Stimulated activated CD8-positive, alpha-beta memory T cell treated with anti-CD3 and anti-CD28 coated beads, Interleukin-15, amount 100 ng/mL, for 48 hours (primary cell): ENCODE data around the gene TRAPPC3L.
"Not testable (repeated sequence)": the region's sequence is repeated elsewhere in the genome, so short reads cannot be mapped to it uniquely, and the experiment has no call there.

ENCODE experiments used
- DNase-seq, 2 donors: peaks; one replicate each; pipeline ENCODE4 v3.0.0-alpha.2; 2020; ENCODE audit warnings: low read depth in 2 of 2

Gene TRAPPC3L

DNA sequence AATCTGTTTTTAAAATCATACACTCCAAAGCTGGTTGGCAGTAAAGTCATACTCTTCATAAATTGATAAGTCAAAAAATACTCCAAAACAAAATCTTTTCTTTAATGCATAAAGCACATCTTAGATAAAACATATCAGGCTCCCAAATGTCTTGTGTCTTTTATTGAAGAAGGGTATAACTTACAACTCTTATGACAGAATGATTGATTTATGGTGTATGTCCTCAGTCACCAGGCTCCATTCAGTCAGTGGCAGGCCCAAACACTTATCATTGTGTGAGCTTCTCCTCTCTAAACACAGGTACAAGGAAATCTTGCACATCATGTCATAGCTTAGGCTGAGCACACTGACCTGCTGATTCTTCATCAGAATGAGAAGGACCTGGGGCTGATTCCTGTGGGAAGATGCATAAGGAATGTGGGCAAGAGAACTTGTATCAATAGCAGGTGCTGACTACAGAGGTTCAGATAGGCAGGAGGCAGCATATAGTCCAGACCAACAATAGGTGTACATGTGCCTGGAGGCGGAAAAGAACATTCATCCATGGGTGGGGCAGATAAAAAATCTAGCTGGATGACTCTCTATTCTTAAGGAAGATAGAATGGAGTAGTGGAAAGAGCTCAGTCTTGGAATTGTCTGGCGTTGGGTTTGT lies 32.1 kb downstream of the TRAPPC3L start:
- DNase-seq = no peak

DNA sequence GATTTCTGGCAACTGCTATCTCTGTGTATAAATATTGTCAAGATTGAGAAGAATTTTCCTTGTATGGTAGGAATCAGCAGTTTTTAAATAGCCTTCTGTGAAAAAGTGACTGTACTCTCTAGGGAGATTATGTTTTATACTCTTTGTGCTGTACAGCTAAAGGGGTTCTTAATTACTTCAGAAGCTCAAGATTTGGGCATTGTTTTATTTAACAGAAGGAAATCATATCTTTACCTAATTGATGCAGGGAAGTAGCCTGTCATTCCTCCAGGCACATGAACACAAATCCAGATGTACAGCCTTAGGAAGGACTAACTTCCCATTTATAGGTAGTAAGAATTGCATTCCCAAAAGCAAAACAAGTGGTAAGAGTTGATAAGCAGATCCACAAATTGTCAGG lies 32.8 kb downstream of the TRAPPC3L start:
- DNase-seq = no peak

GRCh38 chr6:116512111-116512559 lies 33.3 kb downstream of the TRAPPC3L start:
- no peak for DNase-seq

DNA sequence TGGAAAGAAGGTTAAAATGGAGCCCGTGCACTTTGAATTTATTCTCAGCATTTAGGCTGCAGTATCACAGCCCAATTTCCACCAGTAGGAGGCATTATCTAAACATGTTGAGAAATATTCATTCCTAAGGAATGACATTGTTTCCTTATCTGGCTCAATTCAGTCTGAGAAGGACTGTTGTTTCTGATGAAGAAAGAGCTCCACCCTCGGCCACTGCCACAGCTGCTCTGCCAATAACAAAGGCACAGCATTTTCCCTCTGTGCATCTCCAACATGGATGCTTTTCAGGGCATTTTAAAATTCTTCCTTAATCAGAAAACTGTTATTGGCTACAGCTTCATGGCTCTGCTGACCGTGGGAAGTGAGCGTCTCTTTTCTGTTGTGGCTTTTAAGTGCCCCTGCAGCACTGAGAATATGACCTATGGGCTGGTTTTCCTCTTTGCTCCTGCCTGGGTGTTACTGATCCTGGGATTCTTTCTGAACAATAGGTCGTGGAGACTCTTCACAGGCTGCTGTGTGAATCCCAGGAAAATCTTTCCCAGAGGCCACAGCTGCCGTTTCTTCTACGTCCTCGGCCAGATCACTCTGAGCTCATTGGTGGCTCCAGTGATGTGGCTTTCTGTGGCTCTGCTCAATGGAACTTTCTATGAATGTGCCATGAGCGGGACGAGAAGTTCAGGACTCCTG lies 33.9 kb downstream of the TRAPPC3L start, which contains the start of gene CALHM5:
CALHM5 (plus strand) TSS at position 216 of the 687 bp plus-strand sequence; CDS start at position 274, 58 bp downstream.
- DNase-seq = no peak

DNA sequence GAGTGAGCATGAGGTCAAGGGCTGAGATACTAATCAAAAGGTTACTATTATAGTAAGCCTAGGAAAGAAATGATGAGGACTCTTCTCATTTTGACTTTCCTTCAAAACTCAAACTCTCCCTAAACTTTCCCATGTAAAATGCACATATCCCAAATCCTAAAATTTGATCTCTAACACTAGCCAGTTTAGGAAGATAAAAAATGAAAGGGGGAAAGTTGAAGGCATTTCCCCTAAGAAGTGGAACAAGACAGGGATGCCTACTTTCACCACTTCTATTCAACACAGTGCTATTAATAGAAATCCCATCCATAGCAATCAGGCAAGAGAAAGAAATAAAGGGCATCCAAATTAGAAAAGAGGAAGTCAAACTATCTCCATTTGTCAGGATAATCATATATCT lies 37.0 kb downstream of the TRAPPC3L start:
- DNase-seq = no peak

GRCh38 chr6:116507324-116507723 lies 38.2 kb downstream of the TRAPPC3L start:
- no peak for DNase-seq

GRCh38 chr6:116500969-116501433 lies 44.5 kb downstream of the TRAPPC3L start:
- DNase-seq = no peak

DNA sequence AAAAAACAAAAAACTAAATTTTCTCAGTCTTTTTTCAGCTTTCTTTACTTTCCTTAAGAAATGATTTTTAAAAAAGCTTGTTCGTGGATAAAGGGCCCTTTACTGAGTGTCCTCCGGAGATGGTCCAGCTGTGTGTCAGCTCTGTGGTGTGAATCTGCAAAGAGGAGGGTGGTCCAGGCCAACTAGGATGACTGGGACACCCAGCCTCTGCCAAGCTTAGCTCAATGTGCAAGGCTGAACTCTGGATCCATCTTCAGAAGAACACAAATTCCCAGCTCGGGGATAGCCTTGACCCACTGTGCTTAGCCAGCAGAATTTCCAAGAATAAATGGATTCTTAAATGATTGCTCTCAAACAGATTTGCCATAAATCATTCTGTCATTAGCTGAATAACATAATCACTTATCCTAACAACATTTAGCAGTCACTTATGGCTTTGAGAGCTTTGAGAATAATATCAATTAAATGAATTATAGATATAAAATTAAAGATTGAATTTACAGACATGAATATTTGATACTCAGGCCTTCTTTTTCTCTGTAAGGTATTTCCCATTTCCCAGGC lies 48.3 kb downstream of the TRAPPC3L start:
- no peak for DNase-seq

DNA sequence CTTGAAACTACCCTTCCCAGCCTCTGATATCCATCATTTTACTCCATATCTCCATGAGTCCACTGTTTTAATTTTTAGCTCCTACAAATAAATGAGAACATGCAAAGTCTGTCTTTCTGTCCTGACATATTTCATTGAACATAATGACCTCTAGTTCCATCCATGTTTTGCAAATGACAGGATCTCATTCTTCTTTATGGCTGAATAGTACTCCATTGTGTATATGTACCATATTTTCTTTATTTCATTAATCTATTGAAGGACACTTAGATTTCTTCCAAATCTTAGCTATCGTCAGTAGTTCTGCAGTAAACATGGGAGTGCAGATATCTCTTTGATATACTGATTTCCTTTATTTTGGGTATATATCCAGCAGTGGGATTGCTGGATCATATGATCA lies 50.3 kb downstream of the TRAPPC3L start:
- not testable (repeated sequence) for DNase-seq

DNA sequence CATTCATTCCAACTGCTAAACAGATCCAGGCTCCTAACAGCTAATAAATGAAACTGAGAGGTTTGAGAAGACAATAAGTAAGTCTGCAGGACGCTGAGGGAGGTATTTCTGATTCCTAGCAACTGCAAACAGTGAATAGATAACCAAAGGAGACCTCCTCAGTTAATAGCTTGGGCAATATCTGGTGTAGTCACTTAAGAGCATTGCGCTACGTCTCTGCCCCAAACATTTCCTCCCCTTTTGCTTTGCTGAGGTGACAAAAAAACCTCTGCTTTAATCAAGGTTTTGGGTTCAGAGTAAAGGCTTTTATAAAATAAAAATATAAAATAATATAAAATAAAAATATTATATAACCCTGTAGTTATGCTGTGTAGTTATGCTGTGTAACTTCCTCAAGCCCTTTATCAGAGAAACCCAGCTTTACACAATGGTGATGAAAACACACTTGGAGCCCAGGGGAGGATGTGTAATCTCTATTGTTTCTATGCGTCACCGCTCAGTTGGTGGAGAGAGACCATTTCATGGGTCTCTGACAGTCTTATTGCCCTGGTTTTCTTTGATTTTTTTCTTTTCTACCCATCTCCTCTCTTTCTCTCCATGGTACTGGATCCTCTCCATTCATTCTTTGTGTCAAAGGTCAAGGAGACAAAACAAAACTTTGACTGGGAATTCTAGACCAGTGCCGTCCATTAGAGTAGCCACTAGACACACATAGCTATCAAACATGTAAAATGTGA lies 53.0 kb downstream of the TRAPPC3L start:
- DNase-seq = no peak

DNA sequence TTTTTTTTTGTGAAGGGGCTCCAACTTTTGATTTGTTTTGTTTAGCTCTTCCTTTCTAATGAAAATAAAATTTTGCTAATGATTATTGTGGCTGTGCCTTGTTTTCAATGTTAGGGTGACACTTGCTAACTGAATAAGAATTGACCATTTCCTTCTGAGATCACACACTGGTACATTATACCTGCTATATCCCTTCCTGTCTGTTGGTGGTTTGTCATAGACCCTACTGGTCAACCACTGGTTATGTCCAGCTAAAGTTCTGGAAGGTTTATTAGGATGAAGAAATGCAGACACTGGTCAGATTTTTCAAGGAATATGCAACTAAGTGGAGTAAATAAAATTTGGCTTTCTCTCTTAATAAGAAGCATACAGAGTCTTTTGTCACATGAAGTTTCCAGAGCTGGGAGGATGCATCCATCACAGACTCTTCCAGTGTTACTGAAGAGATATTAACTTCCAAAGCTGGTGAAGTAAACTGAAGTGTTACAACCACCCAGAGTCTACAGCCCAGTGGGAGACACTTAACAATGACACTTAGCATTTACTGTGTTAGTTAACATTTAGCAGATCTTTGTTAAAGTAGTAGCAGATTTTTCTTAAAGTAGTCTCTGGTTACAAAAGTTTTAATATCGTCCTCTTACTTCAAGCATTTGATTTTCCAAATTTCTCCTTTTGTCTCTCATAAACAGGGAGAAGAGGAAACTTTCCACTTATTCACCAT lies 53.7 kb downstream of the TRAPPC3L start:
- no peak for DNase-seq

DNA sequence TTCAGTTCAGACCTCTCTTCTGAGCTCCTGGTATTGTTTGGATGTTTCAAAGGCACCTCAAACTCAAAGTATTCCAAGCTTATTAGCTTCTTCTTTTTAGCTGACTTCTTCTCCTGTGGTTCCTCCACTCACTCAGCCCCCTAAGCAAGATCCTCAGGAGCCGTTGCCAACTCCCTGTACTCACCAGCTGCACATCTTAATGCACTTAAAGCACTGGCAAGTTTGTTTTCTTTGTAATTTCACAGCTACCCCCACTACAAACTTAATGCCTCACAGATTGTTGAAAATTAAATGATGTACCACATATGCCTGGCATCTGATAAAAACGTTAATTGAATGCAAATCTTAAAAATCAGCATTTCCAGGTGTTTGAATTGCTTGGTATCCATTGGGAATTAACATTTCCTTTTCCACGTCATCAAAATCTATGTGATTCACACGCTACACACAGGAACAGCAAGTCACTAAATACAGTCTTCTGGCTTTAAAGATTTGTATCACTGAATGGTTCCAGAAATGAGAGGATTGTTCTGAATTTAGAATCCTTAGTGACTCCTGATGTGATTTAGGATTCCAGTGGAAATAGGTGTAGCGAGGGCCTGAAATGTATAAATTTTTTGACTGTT lies 59.8 kb downstream of the TRAPPC3L start:
- no peak for DNase-seq

GRCh38 chr6:116483616-116484015 lies 61.9 kb downstream of the TRAPPC3L start:
- no peak for DNase-seq

DNA sequence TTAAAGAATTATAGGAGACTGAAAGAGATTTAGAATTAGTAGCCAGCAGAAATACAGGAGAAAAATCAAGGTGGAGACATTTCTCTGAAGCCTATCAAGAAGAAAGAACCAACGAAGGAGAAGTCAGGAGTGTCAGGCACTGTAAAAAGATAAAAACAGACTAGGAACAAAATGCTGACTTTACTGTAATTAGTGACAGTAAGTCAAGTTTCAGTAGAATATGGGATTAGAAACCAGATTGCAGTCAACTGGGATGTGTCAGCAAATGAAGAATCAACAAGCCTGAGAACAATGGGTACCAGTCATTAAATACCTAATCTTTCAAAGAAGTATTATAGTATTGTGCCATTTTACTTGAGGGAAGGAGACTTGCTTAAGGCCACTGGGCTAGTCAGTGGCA lies 62.7 kb downstream of the TRAPPC3L start:
- no peak for DNase-seq

GRCh38 chr6:116476002-116476678 lies 69.3 kb downstream of the TRAPPC3L start:
- DNase-seq = no peak

DNA sequence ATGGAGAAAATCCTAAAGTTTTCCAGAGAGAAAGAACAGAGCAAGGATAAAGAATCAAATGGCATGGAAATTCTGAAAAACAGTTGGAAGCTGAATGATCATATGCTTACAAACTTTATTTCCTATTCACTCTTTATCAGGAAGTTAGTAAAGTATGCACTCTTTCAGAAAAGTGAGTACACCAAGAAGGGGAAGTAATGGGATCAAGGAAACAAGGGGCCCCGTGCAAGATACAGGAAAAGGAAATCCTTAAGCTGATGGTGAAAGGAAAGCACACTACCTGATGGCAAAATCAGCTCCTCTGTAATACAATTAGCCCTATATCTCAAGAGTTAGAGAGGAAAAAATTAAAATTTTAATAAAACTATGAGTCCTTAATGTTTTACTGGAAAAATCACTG lies 70.3 kb downstream of the TRAPPC3L start:
- DNase-seq = no peak

- no peak for DNase-seq
Observed at GRCh38 chr6:116472706-116473105, 72.8 kb downstream of the TRAPPC3L start.

DNA sequence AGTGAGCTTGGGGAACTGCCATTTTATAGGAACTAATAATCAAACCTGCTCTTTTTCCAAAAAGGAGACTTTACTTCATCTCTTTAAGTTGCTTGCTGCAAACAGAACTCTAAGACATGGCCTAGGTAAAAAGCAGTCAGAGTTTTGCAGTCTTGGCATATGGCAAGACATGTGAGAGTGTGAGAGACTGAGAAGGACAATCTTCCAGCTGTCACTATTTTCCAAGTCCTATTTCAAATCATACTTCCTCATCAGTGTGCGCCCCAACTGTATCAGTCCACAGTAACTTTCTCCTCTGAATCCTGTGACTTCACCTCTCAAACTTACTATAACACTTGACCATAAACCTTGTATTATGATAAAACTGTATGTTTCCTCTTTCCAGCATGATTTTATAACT lies 74.0 kb downstream of the TRAPPC3L start:
- no peak for DNase-seq

DNA sequence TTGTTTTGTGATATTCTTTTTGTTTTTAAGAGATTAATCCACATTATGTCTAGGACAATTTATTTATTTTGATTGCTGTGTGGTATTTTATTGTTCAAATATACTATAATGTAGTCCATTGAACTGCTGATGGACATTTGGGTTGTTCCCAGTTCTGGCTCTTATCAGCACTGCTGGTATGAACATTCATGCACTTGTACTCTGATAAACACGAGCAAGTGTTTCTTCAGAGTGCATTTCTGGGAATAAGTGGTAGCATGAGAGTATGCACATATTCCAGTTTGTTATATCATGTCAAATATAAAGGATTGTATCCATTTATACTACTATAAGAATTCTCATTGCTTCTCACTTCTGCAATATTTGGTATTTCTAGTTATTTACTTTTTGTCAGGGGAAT lies 77.2 kb downstream of the TRAPPC3L start:
- DNase-seq = no peak

DNA sequence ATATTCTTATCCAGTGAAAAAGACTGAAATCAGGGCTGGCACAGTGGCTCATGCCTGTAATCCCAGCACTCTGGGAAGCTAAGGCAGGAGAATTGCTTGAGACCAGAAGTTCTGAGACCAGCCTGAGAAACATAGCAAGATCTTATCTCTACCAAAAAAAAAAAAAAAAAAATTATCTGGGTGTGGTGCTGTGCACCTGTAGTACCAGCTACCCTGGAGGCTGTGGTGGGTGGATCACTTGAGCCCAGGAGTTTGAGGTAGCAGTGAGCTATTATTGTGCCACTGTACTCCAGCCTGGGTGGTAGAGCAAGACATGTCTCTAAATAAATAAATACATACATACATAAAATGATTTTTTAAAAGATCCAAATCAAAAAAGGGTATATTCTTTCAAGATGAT lies 78.0 kb downstream of the TRAPPC3L start:
- DNase-seq = no peak

DNA sequence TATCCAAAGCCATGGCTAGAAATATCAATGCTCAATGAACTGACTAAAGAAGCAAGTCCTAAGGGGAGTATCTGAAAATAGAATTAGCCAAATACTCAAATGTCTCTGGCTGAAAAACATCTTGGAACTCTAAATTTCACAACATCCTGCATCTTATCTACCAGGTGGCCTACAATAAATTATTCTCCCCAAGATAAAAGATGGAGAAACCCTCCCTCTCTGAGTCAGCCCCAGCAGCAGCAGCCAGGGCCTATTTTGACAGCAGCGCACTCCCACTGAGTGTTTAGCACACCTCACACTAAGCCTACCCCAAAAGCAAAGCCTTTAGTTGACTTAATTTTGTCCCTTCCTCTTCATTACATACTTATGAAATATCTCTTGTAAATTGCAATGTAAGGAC lies 78.4 kb downstream of the TRAPPC3L start:
- no peak for DNase-seq
